ENCODE data around the gene TSSC4.

The TSSC4 gene

DNA sequence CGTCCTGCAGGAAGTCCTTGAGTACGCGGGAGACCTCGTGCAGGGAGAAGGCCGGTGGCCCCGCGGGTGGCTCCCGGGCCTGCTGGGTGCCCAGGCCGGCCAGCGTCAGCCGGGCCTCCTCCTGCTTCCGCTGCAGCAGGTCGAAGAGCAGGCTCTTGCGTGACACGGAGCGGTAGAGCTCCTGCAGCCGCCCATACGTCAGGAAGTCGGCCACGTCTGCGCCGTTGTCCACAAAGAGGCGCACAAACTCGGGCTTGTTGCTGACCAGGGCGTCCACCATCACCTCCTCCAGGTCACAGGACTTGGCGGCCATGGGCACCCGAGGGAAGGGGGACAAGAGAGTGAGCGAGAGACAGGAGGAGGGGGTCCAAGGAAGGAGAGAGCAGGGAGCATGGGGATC is 14.6 kb downstream of the TSSC4 start:
- TF ChIP-seq, protein P1, sequence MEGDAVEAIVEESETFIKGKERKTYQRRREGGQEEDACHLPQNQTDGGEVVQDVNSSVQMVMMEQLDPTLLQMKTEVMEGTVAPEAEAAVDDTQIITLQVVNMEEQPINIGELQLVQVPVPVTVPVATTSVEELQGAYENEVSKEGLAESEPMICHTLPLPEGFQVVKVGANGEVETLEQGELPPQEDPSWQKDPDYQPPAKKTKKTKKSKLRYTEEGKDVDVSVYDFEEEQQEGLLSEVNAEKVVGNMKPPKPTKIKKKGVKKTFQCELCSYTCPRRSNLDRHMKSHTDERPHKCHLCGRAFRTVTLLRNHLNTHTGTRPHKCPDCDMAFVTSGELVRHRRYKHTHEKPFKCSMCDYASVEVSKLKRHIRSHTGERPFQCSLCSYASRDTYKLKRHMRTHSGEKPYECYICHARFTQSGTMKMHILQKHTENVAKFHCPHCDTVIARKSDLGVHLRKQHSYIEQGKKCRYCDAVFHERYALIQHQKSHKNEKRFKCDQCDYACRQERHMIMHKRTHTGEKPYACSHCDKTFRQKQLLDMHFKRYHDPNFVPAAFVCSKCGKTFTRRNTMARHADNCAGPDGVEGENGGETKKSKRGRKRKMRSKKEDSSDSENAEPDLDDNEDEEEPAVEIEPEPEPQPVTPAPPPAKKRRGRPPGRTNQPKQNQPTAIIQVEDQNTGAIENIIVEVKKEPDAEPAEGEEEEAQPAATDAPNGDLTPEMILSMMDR (conservative IDR thresholded peaks at IDR 0.05; ENCODE audit: low read depth): no peak
- ChIA-PET POLR2A (ENCODE audit: low non-redundant PET) (no interaction called here), CTCF (interaction anchor here (1.7 kb wide), 1 partner anchor 110 kb away, joined by 9 read pairs; no protein-coding TSS in a partner anchor)
- H3K27ac ChIP-seq: no peak overlapping the region
- DNase-seq (ENCODE audit: low spot score): no peak

DNA sequence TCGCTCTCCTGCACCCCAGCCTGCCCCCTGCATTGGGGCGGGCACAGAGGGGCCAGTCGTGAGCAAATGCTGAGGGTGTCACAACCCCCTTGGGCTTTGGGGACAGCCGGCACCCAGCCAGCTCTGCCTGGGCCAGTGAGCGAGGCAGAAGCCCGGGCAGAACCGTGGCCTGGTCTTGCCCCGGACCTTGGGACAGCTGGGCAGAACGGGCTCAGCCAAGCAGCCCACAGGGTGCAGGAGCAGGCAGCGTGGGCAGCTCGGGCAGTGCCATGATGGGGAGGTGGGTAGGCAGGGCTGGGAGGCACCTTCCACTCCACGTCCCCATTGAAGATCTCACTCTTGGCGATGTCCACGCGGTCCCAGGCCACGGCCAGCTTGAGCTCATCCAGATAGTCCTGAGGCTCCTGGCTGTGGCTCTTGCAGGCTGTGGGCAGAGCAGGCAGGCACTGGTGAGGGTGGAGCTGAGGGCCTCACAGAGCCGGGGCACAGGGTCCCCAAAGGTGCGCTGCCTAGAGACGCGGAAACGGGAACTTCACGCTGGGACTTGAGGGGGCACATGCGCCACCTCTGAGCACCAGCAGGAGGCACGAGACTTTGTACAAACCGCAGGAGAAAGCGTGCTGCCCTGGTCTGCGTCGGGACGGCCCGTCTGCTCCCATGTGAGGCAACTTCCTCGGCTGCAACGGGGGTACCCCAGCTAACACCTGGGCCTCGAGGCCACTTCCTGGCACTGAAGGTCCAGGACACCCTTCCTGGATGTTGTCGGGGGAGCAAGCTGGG is 15.2 kb downstream of the TSSC4 start:
- TF ChIP-seq, protein P1 (conservative IDR thresholded peaks at IDR 0.05; ENCODE audit: low read depth): no peak
- no peak overlapping the region for H3K27ac ChIP-seq
- CTCF ChIA-PET: interaction anchor here (1.0 to 1.7 kb wide), 2 partner anchors 15 to 111 kb away, joined by 5 to 9 read pairs; partner anchors contain the start of gene TSSC4
- POLR2A ChIA-PET (ENCODE audit: low non-redundant PET): no interaction called here
- no peak for DNase-seq (ENCODE audit: low spot score)

DNA sequence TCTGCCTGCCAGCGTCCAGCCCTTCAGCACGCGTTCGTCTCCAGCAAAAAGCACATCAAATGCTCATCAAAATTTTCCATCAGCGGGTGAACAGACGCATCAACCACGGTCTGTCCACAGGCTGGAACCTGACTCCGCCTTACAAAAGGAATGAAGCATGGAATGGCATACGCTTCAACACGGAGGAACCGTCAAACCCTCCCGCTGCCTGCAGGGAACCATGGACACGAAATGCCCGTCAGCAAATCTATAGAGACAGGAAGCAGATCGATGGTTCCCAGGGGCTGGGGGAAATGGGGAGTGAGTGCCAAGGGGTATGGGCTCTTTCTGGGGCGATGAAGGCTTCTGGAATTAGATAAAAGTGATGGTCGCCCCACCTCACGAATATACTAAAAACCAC is 16.2 kb downstream of the TSSC4 start:
- TF ChIP-seq, protein P1 (conservative IDR thresholded peaks at IDR 0.05; ENCODE audit: low read depth): no peak
- no peak overlapping the region for H3K27ac ChIP-seq
- no peak for DNase-seq (ENCODE audit: low spot score)
- POLR2A ChIA-PET (ENCODE audit: low non-redundant PET): no interaction called here
- CTCF ChIA-PET: interaction anchor here (0.5 to 1.7 kb wide), 3 partner anchors 16 to 116 kb away, joined by 3 to 9 read pairs (median 5); partner anchors contain the start of gene TSSC4

DNA sequence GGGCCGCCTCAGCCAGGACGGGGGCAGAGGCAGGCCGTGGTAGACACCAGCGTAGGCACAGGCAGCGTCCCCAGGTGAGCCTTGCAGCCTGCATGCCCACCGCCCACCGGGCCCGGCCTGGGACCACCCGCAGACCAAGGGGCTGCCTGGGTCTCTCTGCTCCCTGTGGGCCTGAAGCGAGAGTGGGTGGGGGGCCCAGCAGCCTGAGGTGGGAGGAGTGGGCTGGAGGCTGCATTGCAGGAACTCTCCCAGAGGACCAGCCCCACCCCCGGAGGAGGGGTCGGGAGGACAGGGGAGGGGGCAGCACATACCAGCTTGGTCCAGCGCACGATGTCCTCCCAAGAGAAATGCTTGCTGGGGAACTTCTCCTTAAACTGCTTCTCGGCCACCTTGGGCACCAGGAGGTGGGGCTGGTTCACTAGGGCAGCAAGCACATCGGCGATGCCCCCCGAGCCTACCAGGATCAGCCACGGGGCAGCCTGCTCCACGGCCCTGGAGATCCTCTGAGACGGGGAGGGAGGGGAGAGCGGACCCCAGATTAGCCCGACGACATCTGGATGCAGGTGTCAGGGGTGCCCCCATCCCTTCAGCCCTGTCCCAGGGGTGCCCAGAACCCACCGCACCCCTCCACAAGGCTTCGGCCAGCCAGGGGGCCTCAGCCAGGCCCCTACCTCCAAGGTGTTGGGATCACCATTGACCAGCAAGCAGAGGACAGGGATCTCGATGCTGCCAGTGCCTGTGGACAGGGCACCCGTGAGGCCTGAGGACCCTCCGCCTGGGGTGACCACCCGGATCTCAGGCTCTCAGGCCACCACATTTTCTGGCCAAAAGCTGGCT is 17.5 kb downstream of the TSSC4 start:
- TF ChIP-seq, protein P1 (conservative IDR thresholded peaks at IDR 0.05; ENCODE audit: low read depth): no peak
- CTCF ChIA-PET: interaction anchor here (0.6 to 4.8 kb wide), 5 partner anchors 65 to 720 kb away, joined by 3 to 161 read pairs (median 4); partner anchors contain the start of genes C11orf21 and TSPAN32

DNA sequence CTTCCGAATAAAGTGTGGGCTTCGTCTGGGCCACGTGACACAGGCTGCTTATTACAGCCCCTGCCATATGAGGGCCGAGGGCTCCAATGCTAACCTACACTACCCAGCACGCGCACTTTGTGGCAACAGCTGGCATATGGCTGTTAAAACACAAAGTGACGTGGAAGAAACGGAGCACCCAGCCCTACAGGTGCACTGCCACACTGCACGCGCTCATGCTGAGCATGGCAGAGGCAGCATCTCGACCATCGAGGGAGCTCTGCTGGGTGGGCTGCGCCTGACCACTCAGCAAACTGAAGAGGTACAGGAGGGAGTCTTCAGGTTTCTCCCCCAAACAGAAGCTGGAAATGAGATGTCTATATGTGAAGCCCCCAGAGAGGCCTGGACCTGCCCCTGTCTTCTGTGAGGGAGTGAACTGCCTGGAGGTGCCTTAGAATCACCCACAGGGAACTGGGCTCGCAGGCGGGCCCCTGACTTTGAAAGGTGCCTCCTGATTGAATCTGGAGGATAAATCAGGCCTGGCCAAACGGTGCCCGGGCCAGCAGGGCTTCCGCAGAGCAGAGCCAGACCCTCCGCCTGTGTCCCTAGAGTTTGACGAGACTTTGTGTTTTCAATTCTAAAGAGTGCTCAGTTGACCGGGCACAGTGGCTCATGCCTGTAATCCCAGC is 18.3 kb downstream of the TSSC4 start:
- no peak overlapping the region for H3K27ac ChIP-seq
- ChIA-PET POLR2A (ENCODE audit: low non-redundant PET) (no interaction called here), CTCF (interaction anchor here (0.5 to 4.8 kb wide), 28 partner anchors 10 to 766 kb away, joined by 3 to 161 read pairs (median 4); partner anchors contain the start of genes C11orf21, CD81, TSPAN32 and TSSC4)
- TF ChIP-seq, protein P1 (conservative IDR thresholded peaks at IDR 0.05; ENCODE audit: low read depth): no peak
- no peak for DNase-seq (ENCODE audit: low spot score)

More for the DNA sequence above, 17.5 kb downstream of the TSSC4 start:
- DNase-seq (ENCODE audit: low spot score): no peak
- no peak overlapping the region for H3K27ac ChIP-seq
- POLR2A ChIA-PET (ENCODE audit: low non-redundant PET): no interaction called here

Measured in RWPE1 (cell line).